Measurements from ENCODE around the gene GRM8.

DNA sequence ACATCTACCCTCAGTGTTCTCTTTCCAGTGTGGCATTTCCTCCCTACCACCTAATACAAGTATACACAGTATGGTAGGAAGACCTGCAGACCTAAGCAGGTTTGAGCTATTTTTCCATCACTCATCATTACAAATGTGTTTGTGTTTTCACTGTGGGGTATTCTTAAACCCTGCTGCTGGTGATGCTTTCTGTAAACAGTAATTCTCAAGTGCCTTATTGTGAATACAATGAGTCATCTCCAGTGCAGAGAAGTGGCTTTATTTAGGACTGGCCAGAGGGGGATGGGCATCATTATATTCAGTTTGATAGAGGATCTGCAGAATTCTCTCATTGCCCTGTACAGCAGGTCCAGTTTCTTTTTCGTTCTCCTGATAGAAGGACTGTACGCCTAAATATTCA is 63.7 kb downstream of the GRM8 start:
- TF ChIP-seq TCF4 (CRISPR knock-in tag; IDR thresholded peaks at IDR 0.05; ENCODE audit: borderline replicate concordance) (no peak), ZFP3 (CRISPR knock-in tag; IDR thresholded peaks at IDR 0.05) (no peak), RARB (CRISPR knock-in tag; IDR thresholded peaks at IDR 0.05) (no peak)
